HG03457 (cell line): Measurements from ENCODE around the gene ALDH1L1.

ENCODE experiments used
- ATAC-seq: cut with Tn5 transposase; IDR thresholded peaks from one replicate; pipeline ENCODE4 v1.9.1; 2021; ENCODE audit warnings: moderate number of reproducible peaks; ENCODE audit not compliant: unreplicated experiment

The ALDH1L1 gene

GRCh38 chr3:126058666-126059065 is 121.7 kb downstream of the ALDH1L1 start:
- no peak for ATAC-seq

- ATAC-seq = no peak
These were observed 122.5 kb downstream of the ALDH1L1 start for GRCh38 chr3:126057936-126058335.

- no peak for ATAC-seq
These were observed 122.9 kb downstream of the ALDH1L1 start for GRCh38 chr3:126057501-126057819.

GRCh38 chr3:126056681-126057500 is 123.5 kb downstream of the ALDH1L1 start:
- no peak for ATAC-seq

GRCh38 chr3:126056088-126056487 is 124.3 kb downstream of the ALDH1L1 start:
- no peak for ATAC-seq

GRCh38 chr3:126054870-126055269 is 125.5 kb downstream of the ALDH1L1 start:
- ATAC-seq = no peak

GRCh38 chr3:126053949-126054569 is 126.3 kb downstream of the ALDH1L1 start:
- no peak for ATAC-seq
